GM23338 (cell line): ENCODE data around the gene CFAP100. TPM values are rescaled to one million over a fixed set of nuclear protein-coding genes. Genes with fewer than 3 reads are reported as not detected.

Experiments
- ATAC-seq: fragments of 200-7000 bp; cut with Tn5 transposase; 3 replicates; pipeline ENCODE4 v1.9.1; 2020
- DNase-seq: peaks from one replicate; pipeline ENCODE4 v3.0.0-alpha.2; 2015; ENCODE audit warnings: low spot score
- H2AFZ ChIP-seq: fragments of 200-600 bp; sonication (generic); 2 replicates; pipeline ENCODE4 v1.8.0; 2016; ENCODE audit warnings: antibody characterized with exemption, mild to moderate bottlenecking, moderate library complexity
- H3F3A ChIP-seq: fragments of 200-600 bp; sonication (generic); replicated peaks from 2 replicates; pipeline ENCODE4 v1.8.0; 2017; ENCODE audit warnings: antibody characterized with exemption, mixed run types, low read depth
- H3K27ac ChIP-seq: fragments of 200-600 bp; sonication (generic); 2 replicates; pipeline ENCODE4 v1.6.1; 2016; ENCODE audit warnings: low read depth
- H3K27me3 ChIP-seq: fragments of 200-600 bp; sonication (generic); 2 replicates; pipeline ENCODE4 v1.8.0; 2016; ENCODE audit warnings: mild to moderate bottlenecking, mixed run types, moderate library complexity; ENCODE audit not compliant: insufficient read depth
- H3K36me3 ChIP-seq: fragments of 200-600 bp; sonication (generic); 2 replicates; pipeline ENCODE4 v1.8.0; 2016; ENCODE audit warnings: mild to moderate bottlenecking; ENCODE audit not compliant: insufficient read depth
- H3K4me1 ChIP-seq: fragments of 200-600 bp; sonication (generic); 2 replicates; pipeline ENCODE4 v1.8.0; 2016; ENCODE audit warnings: mild to moderate bottlenecking, moderate library complexity; ENCODE audit not compliant: insufficient read depth
- H3K4me2 ChIP-seq: fragments of 200-600 bp; sonication (generic); 2 replicates; pipeline ENCODE4 v1.7.1; 2017; ENCODE audit warnings: mixed run types
- H3K4me3 ChIP-seq: fragments of 200-600 bp; sonication (generic); 2 replicates; pipeline ENCODE4 v1.6.1; 2016; ENCODE audit warnings: mixed run types
- H3K79me2 ChIP-seq: fragments of 200-600 bp; sonication (generic); replicated peaks from 2 replicates; pipeline ENCODE4 v1.8.0; 2017; ENCODE audit warnings: mild to moderate bottlenecking; ENCODE audit not compliant: insufficient read depth
- H3K9me2 ChIP-seq: fragments of 200-600 bp; sonication (generic); 2 replicates; pipeline ENCODE4 v1.8.0; 2017; ENCODE audit not compliant: insufficient read depth
- H4K20me1 ChIP-seq: fragments of 200-600 bp; sonication (generic); replicated peaks from 2 replicates; pipeline ENCODE4 v1.8.0; 2017; ENCODE audit warnings: mild to moderate bottlenecking; ENCODE audit not compliant: insufficient read depth
- H3K27ac Mint-ChIP-seq: 2 replicates; pipeline ENCODE4 v1.8.0; 2020; ENCODE audit warnings: inconsistent platforms, mild to moderate bottlenecking, moderate library complexity, mixed read lengths
- H3K27me3 Mint-ChIP-seq: 3 replicates; pipeline ENCODE4 v1.8.0; 2022; ENCODE audit warnings: low read depth, mild to moderate bottlenecking, moderate library complexity, mixed read lengths, inconsistent platforms; ENCODE audit not compliant: insufficient read depth, poor library complexity
- H3K36me3 Mint-ChIP-seq: 3 replicates; pipeline ENCODE4 v1.8.0; 2021; ENCODE audit warnings: low read depth, mild to moderate bottlenecking, inconsistent platforms, moderate library complexity, mixed read lengths
- H3K4me1 Mint-ChIP-seq: 3 replicates; pipeline ENCODE4 v1.8.0; 2020; ENCODE audit warnings: mild to moderate bottlenecking, inconsistent platforms, mixed read lengths
- H3K4me3 Mint-ChIP-seq: 3 replicates; pipeline ENCODE4 v1.8.0; 2021; ENCODE audit warnings: moderate library complexity, mild to moderate bottlenecking, inconsistent platforms, mixed read lengths
- H3K9me3 Mint-ChIP-seq: 3 replicates; pipeline ENCODE4 v1.8.0; 2020; ENCODE audit warnings: moderate library complexity, mild to moderate bottlenecking, inconsistent platforms, mixed read lengths
- CREB1 ChIP-seq: fragments of 250-450 bp; sonication (Bioruptor Pico); IDR thresholded peaks from 2 replicates; pipeline ENCODE4 v1.5.0; 2020; ENCODE audit warnings: low read depth, mild to moderate bottlenecking, moderate library complexity
- EZH2phosphoT487 ChIP-seq: fragments of 200-600 bp; sonication (generic); IDR thresholded peaks from one replicate; pipeline ENCODE4 v1.8.1; 2018; ENCODE audit warnings: antibody characterized with exemption; ENCODE audit not compliant: unreplicated experiment
- NANOG ChIP-seq: IDR thresholded peaks from 2 replicates; pipeline ENCODE4 v1.6.1; 2016; ENCODE audit warnings: antibody characterized with exemption, borderline replicate concordance
- POLR2AphosphoS5 ChIP-seq: IDR thresholded peaks from 2 replicates; pipeline ENCODE4 v1.6.1; 2016; ENCODE audit warnings: antibody characterized with exemption, low read depth
- STAT1 ChIP-seq: IDR thresholded peaks from one replicate; pipeline ENCODE4 v1.6.1; 2016; ENCODE audit warnings: antibody characterized with exemption; ENCODE audit not compliant: unreplicated experiment
- ZNF114 ChIP-seq: fragments of 250-450 bp; sonication (Bioruptor Pico); IDR thresholded peaks from 2 replicates; pipeline ENCODE4 v1.5.0; 2020; ENCODE audit warnings: mild to moderate bottlenecking, moderate library complexity
- ZNF331 ChIP-seq: fragments of 250-450 bp; sonication (Bioruptor Pico); IDR thresholded peaks from 2 replicates; pipeline ENCODE4 v1.5.0; 2020; ENCODE audit warnings: low read depth, mild to moderate bottlenecking, moderate library complexity
- polyA plus RNA-seq: library from polyadenylated mRNA; unstranded; fragments of >200 nt; fragmentation: Nextera tagmentation; extraction: Ambion mirVana; gene quantifications from 2 replicates; pipeline ENCODE4 v1.2.1, GENCODE V29; 2016
- total RNA-seq: library from RNA; depleted of rRNA; stranded (reverse); fragments of >200 nt; shearing (Covaris generic); gene quantifications from 2 replicates; pipeline ENCODE4 v1.2.3, GENCODE V29; 2014
- TF ChIP-seq, protein P1 (sequence below), 2 experiments: fragments of 200-600 bp in 1 of 2; sonication (generic) in 1 of 2; conservative IDR thresholded peaks; 2 replicates each; pipeline versions ENCODE4 v1.5.1 to v1.6.1; 2016 to 2017; ENCODE audit warnings: antibody characterized with exemption in 2 of 2, low read depth in 2 of 2, mild to moderate bottlenecking in 2 of 2, moderate library complexity in 1 of 2
- TF ChIP-seq, protein P2 (sequence below): fragments of 250-450 bp; sonication (Bioruptor Pico); IDR thresholded peaks from 2 replicates; pipeline ENCODE4 v1.5.0; 2020; ENCODE audit warnings: mild to moderate bottlenecking, moderate library complexity
- TF ChIP-seq, protein P3 (sequence below): IDR thresholded peaks from one replicate; pipeline ENCODE4 v1.6.1; 2018; ENCODE audit warnings: antibody characterized with exemption; ENCODE audit not compliant: unreplicated experiment
- TF ChIP-seq, protein P4 (sequence below): IDR thresholded peaks from 2 replicates; pipeline ENCODE4 v1.6.1; 2016; ENCODE audit warnings: antibody characterized with exemption

CFAP100 gene
- total and polyA plus RNA-seq, 2 experiments from 2014 or later: 0.07 TPM; not detected in 1

DNA sequence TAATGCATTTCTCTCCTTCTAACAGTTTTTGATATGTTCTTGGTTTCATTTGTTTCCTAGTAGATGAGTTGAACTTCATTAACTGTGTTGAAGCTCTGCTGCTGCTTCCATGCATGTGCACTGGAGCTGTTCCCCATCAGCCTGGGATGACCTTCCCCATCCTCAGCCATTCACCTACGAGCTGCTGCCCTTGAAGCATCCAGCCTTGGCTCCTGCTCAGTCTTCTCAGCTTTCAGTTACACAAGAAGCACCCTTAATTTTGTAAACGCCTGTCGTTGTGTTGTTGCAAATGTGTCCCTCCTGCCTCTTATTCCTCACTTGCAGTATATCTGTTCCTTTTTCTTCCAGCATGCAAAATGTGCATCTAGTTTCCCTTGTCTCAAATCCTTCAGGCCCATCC is 89.4 kb downstream of the CFAP100 start:
- Histone ChIP-seq H3K9me2 (no peaks in the 10 kb centered on the region), H3K36me3 (no peaks in the 10 kb centered on the region), H3F3A (no peaks in the 10 kb centered on the region), H3K4me2 (0 out of 2 replicates have a peak overlapping the region, but pooled peaks have one; percentile 60), H2AFZ (peak overlapping the region; percentile 85), H3K4me1 (peaks cover 17% of the 10 kb centered on the region), H3K79me2 (no peaks in the 10 kb centered on the region), H4K20me1 (no peaks in the 10 kb centered on the region), H3K27me3 (no peaks in the 10 kb centered on the region), H3K4me3 (no peak overlapping the region), H3K27ac (no peak overlapping the region)
- DNase-seq (no peak), ATAC-seq (no peak)
- H3K4me1 Mint-ChIP-seq: peaks cover 38% of the 10 kb centered on the region
- no peaks in the 10 kb centered on the region for H3K9me3 Mint-ChIP-seq
- H3K27me3 Mint-ChIP-seq: peaks cover 5% of the 10 kb centered on the region
- no peak overlapping the region for H3K4me3 Mint-ChIP-seq
- H3K27ac Mint-ChIP-seq: peak overlapping the region; percentile 66; the same call in 1 of the 2 replicates
- H3K36me3 Mint-ChIP-seq: no peaks in the 10 kb centered on the region
- TF ChIP-seq, protein P1, sequence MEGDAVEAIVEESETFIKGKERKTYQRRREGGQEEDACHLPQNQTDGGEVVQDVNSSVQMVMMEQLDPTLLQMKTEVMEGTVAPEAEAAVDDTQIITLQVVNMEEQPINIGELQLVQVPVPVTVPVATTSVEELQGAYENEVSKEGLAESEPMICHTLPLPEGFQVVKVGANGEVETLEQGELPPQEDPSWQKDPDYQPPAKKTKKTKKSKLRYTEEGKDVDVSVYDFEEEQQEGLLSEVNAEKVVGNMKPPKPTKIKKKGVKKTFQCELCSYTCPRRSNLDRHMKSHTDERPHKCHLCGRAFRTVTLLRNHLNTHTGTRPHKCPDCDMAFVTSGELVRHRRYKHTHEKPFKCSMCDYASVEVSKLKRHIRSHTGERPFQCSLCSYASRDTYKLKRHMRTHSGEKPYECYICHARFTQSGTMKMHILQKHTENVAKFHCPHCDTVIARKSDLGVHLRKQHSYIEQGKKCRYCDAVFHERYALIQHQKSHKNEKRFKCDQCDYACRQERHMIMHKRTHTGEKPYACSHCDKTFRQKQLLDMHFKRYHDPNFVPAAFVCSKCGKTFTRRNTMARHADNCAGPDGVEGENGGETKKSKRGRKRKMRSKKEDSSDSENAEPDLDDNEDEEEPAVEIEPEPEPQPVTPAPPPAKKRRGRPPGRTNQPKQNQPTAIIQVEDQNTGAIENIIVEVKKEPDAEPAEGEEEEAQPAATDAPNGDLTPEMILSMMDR (conservative IDR thresholded peaks at IDR 0.05; ENCODE audit: low read depth in 2 of 2): no peak
- TF ChIP-seq, protein P2, sequence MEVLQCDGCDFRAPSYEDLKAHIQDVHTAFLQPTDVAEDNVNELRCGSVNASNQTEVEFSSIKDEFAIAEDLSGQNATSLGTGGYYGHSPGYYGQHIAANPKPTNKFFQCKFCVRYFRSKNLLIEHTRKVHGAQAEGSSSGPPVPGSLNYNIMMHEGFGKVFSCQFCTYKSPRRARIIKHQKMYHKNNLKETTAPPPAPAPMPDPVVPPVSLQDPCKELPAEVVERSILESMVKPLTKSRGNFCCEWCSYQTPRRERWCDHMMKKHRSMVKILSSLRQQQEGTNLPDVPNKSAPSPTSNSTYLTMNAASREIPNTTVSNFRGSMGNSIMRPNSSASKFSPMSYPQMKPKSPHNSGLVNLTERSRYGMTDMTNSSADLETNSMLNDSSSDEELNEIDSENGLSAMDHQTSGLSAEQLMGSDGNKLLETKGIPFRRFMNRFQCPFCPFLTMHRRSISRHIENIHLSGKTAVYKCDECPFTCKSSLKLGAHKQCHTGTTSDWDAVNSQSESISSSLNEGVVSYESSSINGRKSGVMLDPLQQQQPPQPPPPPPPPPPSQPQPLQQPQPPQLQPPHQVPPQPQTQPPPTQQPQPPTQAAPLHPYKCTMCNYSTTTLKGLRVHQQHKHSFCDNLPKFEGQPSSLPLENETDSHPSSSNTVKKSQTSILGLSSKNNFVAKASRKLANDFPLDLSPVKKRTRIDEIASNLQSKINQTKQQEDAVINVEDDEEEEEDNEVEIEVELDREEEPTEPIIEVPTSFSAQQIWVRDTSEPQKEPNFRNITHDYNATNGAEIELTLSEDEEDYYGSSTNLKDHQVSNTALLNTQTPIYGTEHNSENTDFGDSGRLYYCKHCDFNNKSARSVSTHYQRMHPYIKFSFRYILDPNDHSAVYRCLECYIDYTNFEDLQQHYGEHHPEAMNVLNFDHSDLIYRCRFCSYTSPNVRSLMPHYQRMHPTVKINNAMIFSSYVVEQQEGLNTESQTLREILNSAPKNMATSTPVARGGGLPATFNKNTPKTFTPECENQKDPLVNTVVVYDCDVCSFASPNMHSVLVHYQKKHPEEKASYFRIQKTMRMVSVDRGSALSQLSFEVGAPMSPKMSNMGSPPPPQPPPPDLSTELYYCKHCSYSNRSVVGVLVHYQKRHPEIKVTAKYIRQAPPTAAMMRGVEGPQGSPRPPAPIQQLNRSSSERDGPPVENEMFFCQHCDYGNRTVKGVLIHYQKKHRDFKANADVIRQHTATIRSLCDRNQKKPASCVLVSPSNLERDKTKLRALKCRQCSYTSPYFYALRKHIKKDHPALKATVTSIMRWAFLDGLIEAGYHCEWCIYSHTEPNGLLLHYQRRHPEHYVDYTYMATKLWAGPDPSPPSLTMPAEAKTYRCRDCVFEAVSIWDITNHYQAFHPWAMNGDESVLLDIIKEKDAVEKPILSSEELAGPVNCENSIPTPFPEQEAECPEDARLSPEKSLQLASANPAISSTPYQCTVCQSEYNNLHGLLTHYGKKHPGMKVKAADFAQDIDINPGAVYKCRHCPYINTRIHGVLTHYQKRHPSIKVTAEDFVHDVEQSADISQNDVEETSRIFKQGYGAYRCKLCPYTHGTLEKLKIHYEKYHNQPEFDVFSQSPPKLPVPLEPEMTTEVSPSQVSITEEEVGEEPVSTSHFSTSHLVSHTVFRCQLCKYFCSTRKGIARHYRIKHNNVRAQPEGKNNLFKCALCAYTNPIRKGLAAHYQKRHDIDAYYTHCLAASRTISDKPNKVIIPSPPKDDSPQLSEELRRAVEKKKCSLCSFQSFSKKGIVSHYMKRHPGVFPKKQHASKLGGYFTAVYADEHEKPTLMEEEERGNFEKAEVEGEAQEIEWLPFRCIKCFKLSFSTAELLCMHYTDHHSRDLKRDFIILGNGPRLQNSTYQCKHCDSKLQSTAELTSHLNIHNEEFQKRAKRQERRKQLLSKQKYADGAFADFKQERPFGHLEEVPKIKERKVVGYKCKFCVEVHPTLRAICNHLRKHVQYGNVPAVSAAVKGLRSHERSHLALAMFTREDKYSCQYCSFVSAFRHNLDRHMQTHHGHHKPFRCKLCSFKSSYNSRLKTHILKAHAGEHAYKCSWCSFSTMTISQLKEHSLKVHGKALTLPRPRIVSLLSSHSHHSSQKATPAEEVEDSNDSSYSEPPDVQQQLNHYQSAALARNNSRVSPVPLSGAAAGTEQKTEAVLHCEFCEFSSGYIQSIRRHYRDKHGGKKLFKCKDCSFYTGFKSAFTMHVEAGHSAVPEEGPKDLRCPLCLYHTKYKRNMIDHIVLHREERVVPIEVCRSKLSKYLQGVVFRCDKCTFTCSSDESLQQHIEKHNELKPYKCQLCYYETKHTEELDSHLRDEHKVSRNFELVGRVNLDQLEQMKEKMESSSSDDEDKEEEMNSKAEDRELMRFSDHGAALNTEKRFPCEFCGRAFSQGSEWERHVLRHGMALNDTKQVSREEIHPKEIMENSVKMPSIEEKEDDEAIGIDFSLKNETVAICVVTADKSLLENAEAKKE (CRISPR knock-in tag): no peak
- TF ChIP-seq ZNF114 (no peak), EZH2phosphoT487 (no peak), ZNF331 (no peak), STAT1 (no peak), CREB1 (CRISPR knock-in tag) (no peak), NANOG (no peak), POLR2AphosphoS5 (no peak)
- TF ChIP-seq, protein P3, sequence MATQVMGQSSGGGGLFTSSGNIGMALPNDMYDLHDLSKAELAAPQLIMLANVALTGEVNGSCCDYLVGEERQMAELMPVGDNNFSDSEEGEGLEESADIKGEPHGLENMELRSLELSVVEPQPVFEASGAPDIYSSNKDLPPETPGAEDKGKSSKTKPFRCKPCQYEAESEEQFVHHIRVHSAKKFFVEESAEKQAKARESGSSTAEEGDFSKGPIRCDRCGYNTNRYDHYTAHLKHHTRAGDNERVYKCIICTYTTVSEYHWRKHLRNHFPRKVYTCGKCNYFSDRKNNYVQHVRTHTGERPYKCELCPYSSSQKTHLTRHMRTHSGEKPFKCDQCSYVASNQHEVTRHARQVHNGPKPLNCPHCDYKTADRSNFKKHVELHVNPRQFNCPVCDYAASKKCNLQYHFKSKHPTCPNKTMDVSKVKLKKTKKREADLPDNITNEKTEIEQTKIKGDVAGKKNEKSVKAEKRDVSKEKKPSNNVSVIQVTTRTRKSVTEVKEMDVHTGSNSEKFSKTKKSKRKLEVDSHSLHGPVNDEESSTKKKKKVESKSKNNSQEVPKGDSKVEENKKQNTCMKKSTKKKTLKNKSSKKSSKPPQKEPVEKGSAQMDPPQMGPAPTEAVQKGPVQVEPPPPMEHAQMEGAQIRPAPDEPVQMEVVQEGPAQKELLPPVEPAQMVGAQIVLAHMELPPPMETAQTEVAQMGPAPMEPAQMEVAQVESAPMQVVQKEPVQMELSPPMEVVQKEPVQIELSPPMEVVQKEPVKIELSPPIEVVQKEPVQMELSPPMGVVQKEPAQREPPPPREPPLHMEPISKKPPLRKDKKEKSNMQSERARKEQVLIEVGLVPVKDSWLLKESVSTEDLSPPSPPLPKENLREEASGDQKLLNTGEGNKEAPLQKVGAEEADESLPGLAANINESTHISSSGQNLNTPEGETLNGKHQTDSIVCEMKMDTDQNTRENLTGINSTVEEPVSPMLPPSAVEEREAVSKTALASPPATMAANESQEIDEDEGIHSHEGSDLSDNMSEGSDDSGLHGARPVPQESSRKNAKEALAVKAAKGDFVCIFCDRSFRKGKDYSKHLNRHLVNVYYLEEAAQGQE: no peak
- TF ChIP-seq, protein P4, sequence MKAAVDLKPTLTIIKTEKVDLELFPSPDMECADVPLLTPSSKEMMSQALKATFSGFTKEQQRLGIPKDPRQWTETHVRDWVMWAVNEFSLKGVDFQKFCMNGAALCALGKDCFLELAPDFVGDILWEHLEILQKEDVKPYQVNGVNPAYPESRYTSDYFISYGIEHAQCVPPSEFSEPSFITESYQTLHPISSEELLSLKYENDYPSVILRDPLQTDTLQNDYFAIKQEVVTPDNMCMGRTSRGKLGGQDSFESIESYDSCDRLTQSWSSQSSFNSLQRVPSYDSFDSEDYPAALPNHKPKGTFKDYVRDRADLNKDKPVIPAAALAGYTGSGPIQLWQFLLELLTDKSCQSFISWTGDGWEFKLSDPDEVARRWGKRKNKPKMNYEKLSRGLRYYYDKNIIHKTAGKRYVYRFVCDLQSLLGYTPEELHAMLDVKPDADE: no peak
